Neuronal stem cell (in vitro differentiated cells): Measurements from ENCODE around the gene LAMA2.

ENCODE experiments used
- DNase-seq: peaks from one replicate; pipeline ENCODE4 v3.0.0-alpha.2; 2013; ENCODE audit warnings: low spot score
- H2AFZ ChIP-seq: one replicate; pipeline ENCODE4 v1.6.1; 2013; ENCODE audit warnings: mild to moderate bottlenecking, low read length, inconsistent platforms
- H2AK5ac ChIP-seq: 2 replicates; pipeline ENCODE4 v1.6.1; 2013; ENCODE audit warnings: low read depth, mild to moderate bottlenecking, inconsistent platforms, low read length, moderate library complexity, mixed read lengths
- H2BK120ac ChIP-seq: 2 replicates; pipeline ENCODE4 v1.6.1; 2013; ENCODE audit warnings: low read depth, mild to moderate bottlenecking, inconsistent platforms, low read length, moderate library complexity, mixed read lengths
- H2BK12ac ChIP-seq: one replicate; pipeline ENCODE4 v1.6.1; 2013; ENCODE audit warnings: low read length, inconsistent platforms
- H2BK15ac ChIP-seq: 2 replicates; pipeline ENCODE4 v1.6.1; 2013; ENCODE audit warnings: mild to moderate bottlenecking, low read length, inconsistent platforms, mixed read lengths
- H2BK5ac ChIP-seq: one replicate; pipeline ENCODE4 v1.6.1; 2013; ENCODE audit warnings: inconsistent platforms, mild to moderate bottlenecking, low read length, moderate library complexity
- H3K14ac ChIP-seq: one replicate; pipeline ENCODE4 v1.6.1; 2013; ENCODE audit warnings: low read length, inconsistent platforms
- H3K18ac ChIP-seq: 2 replicates; pipeline ENCODE4 v1.6.1; 2013; ENCODE audit warnings: low read length, inconsistent platforms
- H3K23ac ChIP-seq: 2 replicates; pipeline ENCODE4 v1.6.1; 2013; ENCODE audit warnings: low read depth, mild to moderate bottlenecking, mixed read lengths, low read length, inconsistent platforms; ENCODE audit not compliant: poor library complexity
- H3K27ac ChIP-seq: replicated peaks from 3 replicates; pipeline ENCODE4 v1.5.1; 2013; ENCODE audit warnings: low read length, inconsistent platforms
- H3K27me3 ChIP-seq, 3 experiments: 2 replicates each; pipeline ENCODE4 v1.6.1; 2013; ENCODE audit warnings: low read length in 3 of 3, mild to moderate bottlenecking in 2 of 3, inconsistent platforms in 1 of 3, low read depth in 1 of 3, mixed read lengths in 1 of 3, moderate library complexity in 1 of 3; ENCODE audit not compliant: control insufficient read depth in 3 of 3, insufficient read depth in 3 of 3
- H3K36me3 ChIP-seq, 2 donors: replicated peaks in 1 of 2; 2 replicates each; pipeline ENCODE4 v1.6.1; 2013; ENCODE audit warnings: low read length in 2 of 2; ENCODE audit not compliant: control insufficient read depth in 2 of 2, insufficient read depth in 2 of 2
- H3K4ac ChIP-seq: 2 replicates; pipeline ENCODE4 v1.6.1; 2013; ENCODE audit warnings: inconsistent platforms, mild to moderate bottlenecking, low read length, moderate library complexity
- H3K4me1 ChIP-seq, 2 donors: 1 replicate in 1 of 2; 2 replicates in 1 of 2; pipeline ENCODE4 v1.6.1; 2013; ENCODE audit warnings: low read length in 2 of 2, low read depth in 1 of 2; ENCODE audit not compliant: control insufficient read depth in 2 of 2, insufficient read depth in 1 of 2
- H3K4me2 ChIP-seq: one replicate; pipeline ENCODE4 v1.6.1; 2013; ENCODE audit warnings: mild to moderate bottlenecking, low read length, inconsistent platforms; ENCODE audit not compliant: insufficient read depth, poor library complexity, severe bottlenecking
- H3K4me3 ChIP-seq, 2 donors: 2 replicates each; pipeline ENCODE4 v1.5.1; 2013; ENCODE audit warnings: low read length in 2 of 2, mild to moderate bottlenecking in 2 of 2, inconsistent platforms in 1 of 2, moderate library complexity in 1 of 2
- H3K79me1 ChIP-seq: one replicate; pipeline ENCODE4 v1.6.1; 2013; ENCODE audit warnings: low read depth, mild to moderate bottlenecking, inconsistent platforms, low read length, moderate library complexity
- H3K9ac ChIP-seq: one replicate; pipeline ENCODE4 v1.6.1; 2013; ENCODE audit warnings: mild to moderate bottlenecking, low read depth, low read length, inconsistent platforms; ENCODE audit not compliant: poor library complexity
- H3K9me3 ChIP-seq, 2 donors: replicated peaks in 1 of 2; 2 replicates each; pipeline versions ENCODE3 to v1.6.1; 2013; ENCODE audit warnings: low read length in 2 of 2, mild to moderate bottlenecking in 2 of 2, inconsistent platforms in 1 of 2, low read depth in 1 of 2, mixed read lengths in 1 of 2, moderate library complexity in 1 of 2; ENCODE audit not compliant: control insufficient read depth in 2 of 2, insufficient read depth in 1 of 2
- H4K8ac ChIP-seq: one replicate; pipeline ENCODE4 v1.6.1; 2013; ENCODE audit warnings: low read depth, mild to moderate bottlenecking, inconsistent platforms, low read length, moderate library complexity
- H4K91ac ChIP-seq: one replicate; pipeline ENCODE4 v1.6.1; 2013; ENCODE audit warnings: low read length, low read depth, mild to moderate bottlenecking, inconsistent platforms; ENCODE audit not compliant: poor library complexity
- WGBS, 2 donors: extraction: QIAGEN DNeasy Blood & Tissue Kit; methylation state at CpG; one replicate each; pipeline ENCODE4 v1.1.7; 2013; ENCODE audit warnings: missing lambda C conversion rate in 2 of 2, mixed read lengths in 1 of 2; ENCODE audit not compliant: insufficient read length in 2 of 2, insufficient replicate concordance in 1 of 2; ENCODE audit errors: extremely low coverage in 2 of 2; 5-methylcytosine and 5-hydroxymethylcytosine counted together

Gene LAMA2

GRCh38 chr6:129041563-129041962, 158.6 kb downstream of the LAMA2 start:
- Histone ChIP-seq H3K27me3 (no peaks in the 10 kb centered on the region), H3K79me1 (no peaks in the 10 kb centered on the region), H4K8ac (no peak overlapping the region), H3K4me1 (no peaks in the 10 kb centered on the region), H3K14ac (no peak overlapping the region), H2BK5ac (no peak overlapping the region), H3K23ac (no peak overlapping the region), H3K4ac (no peak overlapping the region), H3K9me3 (no peaks in the 10 kb centered on the region), H2BK15ac (no peak overlapping the region), H3K36me3 (no peaks in the 10 kb centered on the region), H3K9ac (no peak overlapping the region), H3K27ac (no peak overlapping the region), H3K4me3 (no peak overlapping the region), H3K18ac (no peak overlapping the region), H3K4me2 (no peak overlapping the region), H2AFZ (no peak overlapping the region), H2AK5ac (no peak overlapping the region), H4K91ac (no peak overlapping the region), H2BK12ac (no peak overlapping the region), H2BK120ac (no peak overlapping the region)
- WGBS, 2 donors = no CpG with 5 or more reads among the region's 2 CpGs
- no peak for DNase-seq

GRCh38 chr6:129046526-129046925, 163.6 kb downstream of the LAMA2 start:
- Histone ChIP-seq H4K8ac (no peak overlapping the region), H2BK5ac (no peak overlapping the region), H2BK12ac (no peak overlapping the region), H3K9me3 (no peaks in the 10 kb centered on the region), H3K23ac (no peak overlapping the region), H3K18ac (no peak overlapping the region), H2BK120ac (no peak overlapping the region), H3K27me3 (no peaks in the 10 kb centered on the region), H3K14ac (no peak overlapping the region), H3K79me1 (no peaks in the 10 kb centered on the region), H3K4me3 (no peak overlapping the region), H3K4me1 (no peaks in the 10 kb centered on the region), H2BK15ac (no peak overlapping the region), H3K4me2 (no peak overlapping the region), H3K9ac (no peak overlapping the region), H3K4ac (no peak overlapping the region), H3K36me3 (no peaks in the 10 kb centered on the region), H2AK5ac (no peak overlapping the region), H3K27ac (no peak overlapping the region), H4K91ac (no peak overlapping the region), H2AFZ (no peak overlapping the region)
- no CpG with 5 or more reads among the region's 2 CpGs for WGBS, 2 donors
- DNase-seq = no peak

- Histone ChIP-seq H3K79me1 (no peaks in the 10 kb centered on the region), H3K27me3 (no peaks in the 10 kb centered on the region), H3K23ac (no peak overlapping the region), H4K8ac (no peak overlapping the region), H3K18ac (no peak overlapping the region), H3K9me3 (no peaks in the 10 kb centered on the region), H2BK12ac (no peak overlapping the region), H3K27ac (no peak overlapping the region), H4K91ac (no peak overlapping the region), H2AK5ac (no peak overlapping the region), H3K4me2 (no peak overlapping the region), H2BK5ac (no peak overlapping the region), H2BK15ac (no peak overlapping the region), H3K4ac (no peak overlapping the region), H3K4me3 (no peak overlapping the region), H3K4me1 (no peaks in the 10 kb centered on the region), H3K14ac (no peak overlapping the region), H2BK120ac (no peak overlapping the region), H2AFZ (no peak overlapping the region), H3K9ac (no peak overlapping the region), H3K36me3 (no peaks in the 10 kb centered on the region)
- no CpG with 5 or more reads among the region's 3 CpGs for WGBS, 2 donors
- DNase-seq = no peak
Measured at GRCh38 chr6:129047834-129048233, 164.9 kb downstream of the LAMA2 start.

GRCh38 chr6:129050086-129050485, 167.1 kb downstream of the LAMA2 start:
- H4K8ac ChIP-seq = no peak overlapping the region
- H2AK5ac ChIP-seq = no peak overlapping the region
- no peak overlapping the region for H2AFZ ChIP-seq
- H3K14ac ChIP-seq = no peak overlapping the region
- no peak overlapping the region for H2BK5ac ChIP-seq
- H3K4ac ChIP-seq = no peak overlapping the region
- no peak for DNase-seq
- H3K23ac ChIP-seq = no peak overlapping the region
- no peak overlapping the region for H3K4me2 ChIP-seq
- no peaks in the 10 kb centered on the region for H3K36me3 ChIP-seq
- no peaks in the 10 kb centered on the region for H3K79me1 ChIP-seq
- no peak overlapping the region for H4K91ac ChIP-seq
- H3K18ac ChIP-seq = no peak overlapping the region
- WGBS, 2 donors = no CpG with 5 or more reads among the region's 4 CpGs
- H3K9ac ChIP-seq = no peak overlapping the region
- H2BK15ac ChIP-seq = no peak overlapping the region
- H3K27me3 ChIP-seq = no peaks in the 10 kb centered on the region
- no peaks in the 10 kb centered on the region for H3K9me3 ChIP-seq
- H3K4me1 ChIP-seq = no peaks in the 10 kb centered on the region
- H3K4me3 ChIP-seq = no peak overlapping the region
- H2BK120ac ChIP-seq = no peak overlapping the region
- no peak overlapping the region for H3K27ac ChIP-seq
- no peak overlapping the region for H2BK12ac ChIP-seq
